PFSK-1 (cell line): ENCODE data around the gene DRD5.

Source experiments
- POLR2AphosphoS5 ChIP-seq: IDR thresholded peaks from 2 replicates; pipeline ENCODE4 v1.6.1; 2012; ENCODE audit warnings: low read depth, mild to moderate bottlenecking, control low read depth, low read length, moderate library complexity
- REST ChIP-seq, 2 experiments: IDR thresholded peaks; 2 replicates each; pipeline versions ENCODE4 v1.6.1 to v1.8.0; 2011 to 2012; ENCODE audit warnings: low read depth in 2 of 2, low read length in 2 of 2, control low read depth in 1 of 2, inconsistent platforms in 1 of 2, mild to moderate bottlenecking in 1 of 2, moderate library complexity in 1 of 2; ENCODE audit not compliant: insufficient read depth in 1 of 2
- TAF1 ChIP-seq: IDR thresholded peaks from 2 replicates; pipeline ENCODE4 v1.6.1; 2012; ENCODE audit warnings: low read length, control low read depth, borderline replicate concordance; ENCODE audit not compliant: insufficient read depth

DNA sequence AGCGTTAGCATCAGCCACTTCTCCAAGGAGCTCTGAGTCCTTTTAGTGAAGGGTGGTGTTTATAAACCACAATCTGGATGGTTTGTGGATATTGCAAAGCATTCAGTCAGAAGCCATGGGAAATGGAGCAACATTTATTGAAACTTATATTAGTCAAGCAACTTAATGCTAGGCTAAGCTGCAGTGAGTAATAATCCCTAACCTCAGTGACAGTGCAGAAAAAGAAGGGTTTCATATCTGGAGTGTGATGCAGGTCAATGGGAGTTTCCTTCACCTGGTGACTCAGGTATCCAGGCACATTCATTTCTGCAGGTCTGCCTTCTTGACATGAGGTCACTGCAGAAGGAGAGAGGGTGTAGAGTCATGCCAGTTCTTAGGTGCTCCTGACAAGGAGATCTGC, 10.4 kb upstream of the DRD5 start:
- TF ChIP-seq TAF1 = no peak
- TF ChIP-seq REST (IDR thresholded peaks at IDR 0.05; ENCODE audit: insufficient read depth in 1 of 2, low read depth in 2 of 2, low read length in 2 of 2) = no peak
- no peak for TF ChIP-seq POLR2AphosphoS5
